ENCODE results near the gene MCU. TPM values are rescaled to one million over a fixed set of nuclear protein-coding genes. Genes with fewer than 3 reads are reported as not detected.

MCU gene
- total and polyA plus RNA-seq, 2 of the 8 experiments (the other 6 are each of a cell fraction or from before 2014, with no cell fraction given), result 51.6 to 62.2 TPM

DNA sequence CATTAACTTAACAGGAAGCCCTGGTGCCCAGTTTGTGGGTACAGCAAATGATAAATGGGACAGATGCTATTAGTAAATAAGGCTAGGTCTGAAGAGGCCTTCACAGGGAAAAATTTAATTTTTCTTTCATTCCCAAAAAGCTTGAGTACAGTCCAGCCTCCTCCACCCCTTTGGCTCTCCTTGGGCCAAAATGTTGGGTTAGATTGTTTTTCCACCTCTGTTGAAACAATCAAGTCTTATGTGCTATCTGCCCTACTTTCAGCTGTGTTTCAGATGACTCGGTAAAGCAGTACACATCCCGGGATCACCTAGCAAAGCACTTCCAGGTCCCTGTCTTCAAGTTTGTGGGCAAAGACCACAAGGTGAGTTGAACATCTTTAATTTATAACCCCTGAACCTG lies 238.3 kb downstream of the MCU start:
- Histone ChIP-seq H3K4ac (replicated peaks; ENCODE audit: insufficient read length, low read depth, low read length) (no peak overlapping the region), H3K23me2 (ENCODE audit: low read depth, low read length) (no peaks in the 10 kb centered on the region)
- FAIRE-seq, result no peak

More for the DNA sequence above, 238.3 kb downstream of the MCU start:
- TF ChIP-seq EP300 (IDR thresholded peaks at IDR 0.05; ENCODE audit: borderline replicate concordance in 1 of 2, low read depth in 2 of 2, low read length in 2 of 2) (no peak), PHF8 (conservative IDR thresholded peaks at IDR 0.05; ENCODE audit: low read depth, low read length) (no peak), ASH2L (IDR thresholded peaks at IDR 0.05; ENCODE audit: low read length) (no peak), NRF1 (IDR thresholded peaks at IDR 0.05; ENCODE audit: low read depth, low read length) (no peak), CBX5 (IDR thresholded peaks at IDR 0.05; ENCODE audit: low read depth, low read length) (no peak), CBX8 (IDR thresholded peaks at IDR 0.05; ENCODE audit: borderline replicate concordance, low read depth, low read length) (no peak), TAF1 (IDR thresholded peaks at IDR 0.05; ENCODE audit: low read depth, low read length) (no peak), FOSL1 (IDR thresholded peaks at IDR 0.05; ENCODE audit: insufficient read depth, low read depth, low read length) (no peak), SIN3A (conservative IDR thresholded peaks at IDR 0.05 in 1 of 2, IDR thresholded peaks at IDR 0.05 in 1 of 2; ENCODE audit: low read depth in 1 of 2, low read length in 2 of 2) (no peak)
- TF ChIP-seq, protein P1, sequence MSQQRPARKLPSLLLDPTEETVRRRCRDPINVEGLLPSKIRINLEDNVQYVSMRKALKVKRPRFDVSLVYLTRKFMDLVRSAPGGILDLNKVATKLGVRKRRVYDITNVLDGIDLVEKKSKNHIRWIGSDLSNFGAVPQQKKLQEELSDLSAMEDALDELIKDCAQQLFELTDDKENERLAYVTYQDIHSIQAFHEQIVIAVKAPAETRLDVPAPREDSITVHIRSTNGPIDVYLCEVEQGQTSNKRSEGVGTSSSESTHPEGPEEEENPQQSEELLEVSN (IDR thresholded peaks at IDR 0.05), result no peak
- H2BK15ac ChIP-seq (ENCODE audit: low read length), result no peak overlapping the region
- H3K79me1 ChIP-seq (ENCODE audit: low read depth, low read length), result no peaks in the 10 kb centered on the region
- H3K79me2 ChIP-seq (ENCODE audit: control insufficient read depth in 1 of 2, insufficient read depth in 2 of 2, low read length in 2 of 2), result no peaks in the 10 kb centered on the region
- H3K9me3 ChIP-seq (ENCODE audit: insufficient read depth in 2 of 2, low read depth in 1 of 2, low read length in 1 of 2), result no peaks in the 10 kb centered on the region
- no peak overlapping the region for H4K5ac ChIP-seq (ENCODE audit: insufficient read length, low read depth, low read length)
- H2BK12ac ChIP-seq (ENCODE audit: low read depth, low read length), result no peak overlapping the region
- H2AFZ ChIP-seq (ENCODE audit: low read length), result 0 out of 2 replicates have a peak overlapping the region, but pooled peaks have one; percentile 23
- no peak overlapping the region for H3K56ac ChIP-seq (replicated peaks; ENCODE audit: insufficient read length, low read depth, low read length)
- H4K8ac ChIP-seq (ENCODE audit: extremely low read depth, insufficient read depth, low read length), result no peak overlapping the region
- no peak overlapping the region for H4K91ac ChIP-seq (replicated peaks; ENCODE audit: insufficient read length, low read length)
- no peak overlapping the region for H3K14ac ChIP-seq (ENCODE audit: insufficient read length)
- H3K4me1 ChIP-seq (replicated peaks in 1 of 4; ENCODE audit: control insufficient read depth in 3 of 4, insufficient read depth in 4 of 4, low read length in 3 of 4), result no peaks in the 10 kb centered on the region
- no peak overlapping the region for H3K18ac ChIP-seq (ENCODE audit: extremely low read depth, low read length)
- no peak overlapping the region for H2AK5ac ChIP-seq (ENCODE audit: low read depth, low read length)
- no peak overlapping the region for H3K4me2 ChIP-seq (ENCODE audit: insufficient read depth in 1 of 2, low read depth in 2 of 2, low read length in 2 of 2)
- H3K36me3 ChIP-seq (ENCODE audit: control insufficient read depth in 2 of 4, insufficient read depth in 4 of 4, low read length in 3 of 4), result no peaks in the 10 kb centered on the region
- ChIA-PET POLR2A (ENCODE audit: partially characterized antibody) (interaction anchor here (0.7 kb wide), 1 partner anchor 602 kb away, joined by 5 read pairs; no protein-coding TSS in a partner anchor), CTCF (ENCODE audit: partially characterized antibody) (no interaction called here)
- no peak for DNase-seq (ENCODE audit: low read depth in 1 of 2, low spot score in 2 of 2)
- H2BK5ac ChIP-seq (ENCODE audit: low read depth, low read length), result no peak overlapping the region
- no peaks in the 10 kb centered on the region for H3K27me3 ChIP-seq (replicated peaks in 1 of 4; ENCODE audit: control insufficient read depth in 3 of 4, extremely low read depth in 1 of 4, insufficient read depth in 3 of 4, low read length in 3 of 4)
- 91% methylated on average over 2 of the region's 2 CpGs; no CpG with 5 or more reads in 1 of the 2 experiments for WGBS, 2 experiments (ENCODE audit: extremely low coverage in 1 of 2, insufficient coverage in 1 of 2, insufficient read length in 1 of 2, insufficient replicate concordance in 2 of 2, low coverage in 1 of 2, low lambda C conversion rate in 2 of 2, missing lambda C conversion rate in 1 of 2)
- no peak overlapping the region for H3K27ac ChIP-seq (ENCODE audit: low read depth, low read length)
- H4K20me1 ChIP-seq (replicated peaks in 1 of 2; ENCODE audit: control insufficient read depth in 1 of 2, insufficient read depth in 2 of 2, low read length in 2 of 2), result no peaks in the 10 kb centered on the region
- no peak overlapping the region for H3K9ac ChIP-seq (replicated peaks in 1 of 4; ENCODE audit: extremely low read depth in 1 of 4, low read depth in 3 of 4, low read length in 3 of 4)
- H2BK120ac ChIP-seq (replicated peaks; ENCODE audit: low read depth, low read length), result no peak overlapping the region
- H3K4me3 ChIP-seq (ENCODE audit: extremely low read depth in 1 of 4, insufficient read depth in 2 of 4, low read depth in 3 of 4, low read length in 4 of 4), result no peak overlapping the region
- no peak overlapping the region for H3K23ac ChIP-seq (ENCODE audit: insufficient read length)
- H2BK20ac ChIP-seq (ENCODE audit: low read length), result no peak overlapping the region
